OCI-LY1 (cell line): Measurements from ENCODE around the gene VTI1B.

ENCODE experiments used
- H2AFZ ChIP-seq: fragments of 200-600 bp; sonication (generic), shearing (Covaris generic); 2 replicates; pipeline ENCODE4 v1.6.0; 2014; ENCODE audit warnings: antibody characterized with exemption, mild to moderate bottlenecking, low read length
- H3F3A ChIP-seq: fragments of 200-600 bp; sonication (generic), shearing (Covaris generic); 2 replicates; pipeline ENCODE4 v1.6.0; 2014; ENCODE audit warnings: mild to moderate bottlenecking, antibody characterized with exemption, low read length, moderate library complexity; ENCODE audit not compliant: insufficient read depth
- H3K27ac ChIP-seq: fragments of 200-600 bp; sonication (generic); 2 replicates; pipeline ENCODE4 v1.5.1; 2014; ENCODE audit warnings: low read length, mixed run types, mild to moderate bottlenecking, low read depth; ENCODE audit not compliant: poor library complexity, severe bottlenecking
- H3K27me3 ChIP-seq: fragments of 200-600 bp; sonication (generic); 2 replicates; pipeline ENCODE4 v1.6.0; 2014; ENCODE audit warnings: antibody characterized with exemption, mild to moderate bottlenecking, low read length, moderate library complexity; ENCODE audit not compliant: insufficient read depth
- H3K36me3 ChIP-seq: fragments of 200-600 bp; sonication (generic); 2 replicates; pipeline ENCODE4 v1.6.1; 2014; ENCODE audit warnings: mild to moderate bottlenecking, antibody characterized with exemption, low read length, moderate library complexity, mixed read lengths; ENCODE audit not compliant: insufficient read depth
- H3K4me1 ChIP-seq: fragments of 200-600 bp; sonication (generic); 2 replicates; pipeline ENCODE4 v1.5.1; 2014; ENCODE audit warnings: mild to moderate bottlenecking, low read length, moderate library complexity; ENCODE audit not compliant: insufficient read depth, severe bottlenecking
- H3K4me2 ChIP-seq: fragments of 200-600 bp; sonication (generic), shearing (Covaris generic); 2 replicates; pipeline ENCODE4 v1.6.1; 2014; ENCODE audit warnings: low read length
- H3K4me3 ChIP-seq: fragments of 200-600 bp; sonication (generic); 2 replicates; pipeline ENCODE4 v1.5.1; 2014; ENCODE audit warnings: low read length, low read depth, mild to moderate bottlenecking, mixed read lengths; ENCODE audit not compliant: poor library complexity, severe bottlenecking
- H3K79me2 ChIP-seq: fragments of 200-600 bp; shearing (Covaris generic); 2 replicates; pipeline ENCODE4 v1.6.1; 2016; ENCODE audit warnings: mixed run types, low read length, mixed read lengths; ENCODE audit not compliant: insufficient read depth
- H3K9ac ChIP-seq: fragments of 200-600 bp; sonication (generic), shearing (Covaris generic); 2 replicates; pipeline ENCODE4 v1.6.1; 2014; ENCODE audit warnings: mild to moderate bottlenecking, low read length, mixed read lengths
- H3K9me2 ChIP-seq: fragments of 200-600 bp; sonication (generic), shearing (Covaris generic); 2 replicates; pipeline ENCODE4 v1.6.1; 2014; ENCODE audit warnings: low read depth, mild to moderate bottlenecking, low read length, mixed read lengths
- H3K9me3 ChIP-seq: fragments of 200-600 bp; shearing (Covaris generic); 2 replicates; pipeline ENCODE4 v1.6.1; 2014; ENCODE audit warnings: low read length, mixed read lengths
- H4K20me1 ChIP-seq: fragments of 200-600 bp; sonication (generic), shearing (Covaris generic); 2 replicates; pipeline ENCODE4 v1.6.0; 2016; ENCODE audit warnings: mild to moderate bottlenecking, low read length; ENCODE audit not compliant: insufficient read depth
- EZH2 ChIP-seq: fragments of 200-600 bp; sonication (generic), shearing (Covaris generic); IDR thresholded peaks from 2 replicates; pipeline ENCODE4 v1.8.0; 2017; ENCODE audit warnings: borderline replicate concordance, mixed run types, mild to moderate bottlenecking, antibody characterized with exemption, low read length, moderate library complexity, mixed read lengths
- TF ChIP-seq, protein P1 (sequence below): fragments of 200-600 bp; sonication (generic), shearing (Covaris generic); IDR thresholded peaks from 2 replicates; pipeline ENCODE4 v1.5.1; 2017; ENCODE audit warnings: mild to moderate bottlenecking, antibody characterized with exemption, low read length, moderate library complexity, mixed read lengths

Gene VTI1B

DNA sequence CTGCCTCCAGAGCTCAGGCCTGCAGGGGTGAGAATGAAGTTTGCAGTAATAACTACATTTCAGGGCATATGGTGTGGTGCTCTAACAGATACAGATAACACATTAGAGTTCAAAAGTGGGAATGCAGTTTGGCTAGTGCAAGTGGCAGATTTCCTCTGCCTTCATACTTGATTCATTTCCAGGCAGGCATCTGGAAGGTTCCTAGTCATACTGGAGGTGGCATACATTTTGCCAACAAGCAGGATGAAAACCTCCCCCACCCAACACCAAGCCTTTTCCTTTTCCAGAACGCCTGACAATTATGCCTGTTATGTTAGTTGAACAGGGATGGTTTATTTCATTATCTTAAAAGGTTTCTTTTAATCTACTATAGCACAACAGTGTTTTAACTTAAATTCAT is 24.3 kb downstream of the VTI1B start:
- H3K9me2 ChIP-seq = no peaks in the 10 kb centered on the region
- H3K27ac ChIP-seq = no peak overlapping the region
- H3K4me3 ChIP-seq = no peak overlapping the region
- no peak overlapping the region for H3K9ac ChIP-seq
- H3K36me3 ChIP-seq = peaks cover 85% of the 10 kb centered on the region
- no peaks in the 10 kb centered on the region for H4K20me1 ChIP-seq
- no peak overlapping the region for H3K4me2 ChIP-seq
- no peak overlapping the region for H2AFZ ChIP-seq
- no peaks in the 10 kb centered on the region for H3K79me2 ChIP-seq
- H3F3A ChIP-seq = no peaks in the 10 kb centered on the region
- H3K9me3 ChIP-seq = no peaks in the 10 kb centered on the region
- H3K27me3 ChIP-seq = no peaks in the 10 kb centered on the region
- no peaks in the 10 kb centered on the region for H3K4me1 ChIP-seq
- TF ChIP-seq, protein P1, sequence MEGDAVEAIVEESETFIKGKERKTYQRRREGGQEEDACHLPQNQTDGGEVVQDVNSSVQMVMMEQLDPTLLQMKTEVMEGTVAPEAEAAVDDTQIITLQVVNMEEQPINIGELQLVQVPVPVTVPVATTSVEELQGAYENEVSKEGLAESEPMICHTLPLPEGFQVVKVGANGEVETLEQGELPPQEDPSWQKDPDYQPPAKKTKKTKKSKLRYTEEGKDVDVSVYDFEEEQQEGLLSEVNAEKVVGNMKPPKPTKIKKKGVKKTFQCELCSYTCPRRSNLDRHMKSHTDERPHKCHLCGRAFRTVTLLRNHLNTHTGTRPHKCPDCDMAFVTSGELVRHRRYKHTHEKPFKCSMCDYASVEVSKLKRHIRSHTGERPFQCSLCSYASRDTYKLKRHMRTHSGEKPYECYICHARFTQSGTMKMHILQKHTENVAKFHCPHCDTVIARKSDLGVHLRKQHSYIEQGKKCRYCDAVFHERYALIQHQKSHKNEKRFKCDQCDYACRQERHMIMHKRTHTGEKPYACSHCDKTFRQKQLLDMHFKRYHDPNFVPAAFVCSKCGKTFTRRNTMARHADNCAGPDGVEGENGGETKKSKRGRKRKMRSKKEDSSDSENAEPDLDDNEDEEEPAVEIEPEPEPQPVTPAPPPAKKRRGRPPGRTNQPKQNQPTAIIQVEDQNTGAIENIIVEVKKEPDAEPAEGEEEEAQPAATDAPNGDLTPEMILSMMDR = no peak
- no peak for TF ChIP-seq EZH2

DNA sequence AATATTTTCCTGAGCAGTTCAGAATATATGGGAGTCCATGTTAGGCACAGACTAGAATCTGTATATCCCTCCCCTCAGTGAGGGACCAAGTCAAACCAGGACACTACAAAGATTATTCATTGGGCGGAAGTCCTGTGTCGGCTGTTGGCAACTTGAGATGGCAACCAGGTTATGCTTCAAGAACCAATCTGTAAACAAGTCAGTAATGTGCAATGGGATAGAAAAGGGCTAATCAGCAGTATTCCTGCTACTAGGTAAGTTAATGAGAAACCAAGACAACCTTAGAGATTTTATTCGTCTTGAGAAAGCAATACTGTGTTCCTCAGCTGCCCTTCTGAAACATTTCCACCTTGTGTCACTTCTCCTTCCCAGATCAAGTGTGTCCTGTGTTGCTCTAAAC is 28.3 kb downstream of the VTI1B start:
- Histone ChIP-seq H3K79me2 (no peaks in the 10 kb centered on the region), H3K9ac (no peak overlapping the region), H3K27me3 (no peaks in the 10 kb centered on the region), H3K4me3 (no peak overlapping the region), H3K36me3 (peaks cover 48% of the 10 kb centered on the region), H3K27ac (no peak overlapping the region), H3F3A (no peaks in the 10 kb centered on the region), H4K20me1 (no peaks in the 10 kb centered on the region), H3K9me3 (no peaks in the 10 kb centered on the region), H2AFZ (no peak overlapping the region), H3K4me1 (no peaks in the 10 kb centered on the region), H3K4me2 (no peak overlapping the region), H3K9me2 (no peaks in the 10 kb centered on the region)
- TF ChIP-seq, protein P1 = no peak
- no peak for TF ChIP-seq EZH2

DNA sequence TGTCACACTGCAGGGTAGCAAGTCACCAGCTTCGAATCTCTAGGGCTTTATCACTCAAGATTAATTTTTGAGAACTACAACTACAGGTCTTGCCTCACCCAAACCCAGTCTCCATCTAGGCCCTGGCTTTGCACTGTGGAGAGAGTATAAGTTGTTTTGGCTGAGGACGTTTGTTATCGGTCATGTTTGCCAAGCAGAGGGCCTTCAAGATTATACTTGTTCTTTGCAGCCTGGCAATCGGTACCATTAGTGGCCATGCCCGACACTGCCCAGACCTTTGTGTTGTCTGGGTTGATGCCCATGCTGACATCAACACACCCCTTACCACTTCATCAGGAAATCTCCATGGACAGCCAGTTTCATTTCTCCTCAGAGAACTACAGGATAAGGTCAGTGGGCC is 29.0 kb downstream of the VTI1B start:
- H3K36me3 ChIP-seq = peaks cover 41% of the 10 kb centered on the region; the same call in 1 of the 2 replicates
- H3K27me3 ChIP-seq = no peaks in the 10 kb centered on the region
- H3K27ac ChIP-seq = no peak overlapping the region
- H3K4me3 ChIP-seq = no peak overlapping the region
- no peaks in the 10 kb centered on the region for H3F3A ChIP-seq
- H2AFZ ChIP-seq = no peak overlapping the region
- no peaks in the 10 kb centered on the region for H3K79me2 ChIP-seq
- TF ChIP-seq EZH2 = no peak
- TF ChIP-seq, protein P1 = no peak
- H3K9ac ChIP-seq = no peak overlapping the region
- no peaks in the 10 kb centered on the region for H3K9me3 ChIP-seq
- H4K20me1 ChIP-seq = no peaks in the 10 kb centered on the region
- no peak overlapping the region for H3K4me2 ChIP-seq
- H3K4me1 ChIP-seq = no peaks in the 10 kb centered on the region
- no peaks in the 10 kb centered on the region for H3K9me2 ChIP-seq
